Stimulated activated CD8-positive, alpha-beta memory T cell treated with anti-CD3 and anti-CD28 coated beads, Interleukin-7, amount 100 ng/mL, for 48 hours (primary cell): ENCODE results near the gene CABP4.
"Not testable (repeated sequence)": the region's sequence is repeated elsewhere in the genome, so short reads cannot be mapped to it uniquely, and the experiment has no call there.

Experiments
- DNase-seq, 2 donors: peaks; one replicate each; pipeline ENCODE4 v3.0.0-alpha.2; 2020; ENCODE audit warnings: low read depth in 1 of 2; ENCODE audit errors: extremely low read depth in 1 of 2

CABP4 gene

DNA sequence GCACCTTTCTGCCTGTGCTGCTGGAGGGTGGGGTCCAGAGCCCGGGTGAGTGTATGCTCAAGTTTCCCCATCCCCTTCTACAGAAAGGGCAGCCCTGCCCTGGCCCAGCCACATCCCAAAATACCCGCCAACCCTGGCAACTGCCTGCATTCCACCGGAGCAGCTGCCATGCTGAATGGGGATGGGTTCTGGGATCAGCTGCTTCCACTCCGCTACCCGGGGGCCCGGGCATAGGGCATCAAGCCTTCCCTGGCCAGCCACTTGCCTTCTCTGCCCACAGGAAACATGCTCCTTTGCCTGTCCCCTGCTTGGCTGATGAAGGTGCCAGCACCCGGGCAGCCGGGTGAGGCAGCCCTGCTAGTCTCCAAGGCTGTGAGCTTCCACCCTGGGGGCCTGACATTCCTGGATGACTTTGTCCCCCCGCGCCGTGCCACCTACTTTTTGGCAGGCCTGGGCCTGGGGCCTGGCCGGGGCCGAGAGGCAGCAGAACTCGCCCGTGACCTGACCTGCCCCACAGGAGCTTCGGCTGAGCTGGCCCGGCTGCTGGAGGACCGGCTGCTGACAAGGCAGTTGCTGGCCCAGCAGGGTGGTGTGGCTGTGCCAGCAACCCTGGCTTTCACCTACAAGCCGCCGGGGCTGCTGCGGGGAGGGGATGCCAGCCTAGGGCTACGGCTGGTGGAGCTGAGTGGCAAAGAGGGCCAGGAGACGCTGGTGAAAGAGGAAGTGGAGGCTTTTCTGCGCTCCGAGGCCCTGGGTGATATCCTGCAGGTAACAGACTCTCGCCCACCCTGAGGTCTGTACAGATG is 36.5 kb upstream of the CABP4 start:
- DNase-seq = no peak

DNA sequence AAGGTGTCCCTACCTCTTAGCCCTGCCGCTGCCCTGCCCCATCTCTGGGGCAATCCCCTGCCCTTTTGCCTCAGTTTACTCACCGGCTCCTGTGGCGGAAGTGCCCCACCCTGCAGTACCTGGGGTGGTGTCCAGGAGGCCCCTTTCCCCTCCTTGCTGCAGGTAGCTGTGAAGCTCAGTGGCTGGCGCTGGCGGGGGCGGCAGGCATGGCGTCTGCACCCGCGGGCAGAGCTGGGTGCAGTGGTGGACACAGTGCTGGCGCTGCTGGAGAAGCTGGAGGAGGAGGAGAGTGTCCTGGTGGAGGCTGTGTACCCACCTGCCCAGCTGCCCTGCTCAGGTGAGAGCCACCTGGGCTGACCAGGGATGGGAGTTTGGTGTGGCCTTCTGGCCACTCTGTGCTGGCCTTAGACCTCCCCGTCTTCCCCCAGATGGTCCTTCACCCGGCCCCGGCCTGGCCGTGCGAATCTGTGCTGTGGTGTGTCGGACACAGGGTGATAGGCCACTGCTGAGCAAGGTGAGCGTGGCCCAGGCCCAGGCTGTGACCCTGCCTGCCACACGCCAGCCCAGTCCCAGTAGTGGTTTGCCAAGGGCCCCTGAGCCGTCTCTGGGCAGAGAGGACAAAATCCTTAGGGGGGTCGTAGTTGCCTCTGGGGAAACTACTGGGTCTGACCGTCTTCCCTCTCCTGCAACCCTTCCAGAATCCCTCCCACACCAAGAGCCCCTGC is 35.7 kb upstream of the CABP4 start:
- DNase-seq = no peak

DNA sequence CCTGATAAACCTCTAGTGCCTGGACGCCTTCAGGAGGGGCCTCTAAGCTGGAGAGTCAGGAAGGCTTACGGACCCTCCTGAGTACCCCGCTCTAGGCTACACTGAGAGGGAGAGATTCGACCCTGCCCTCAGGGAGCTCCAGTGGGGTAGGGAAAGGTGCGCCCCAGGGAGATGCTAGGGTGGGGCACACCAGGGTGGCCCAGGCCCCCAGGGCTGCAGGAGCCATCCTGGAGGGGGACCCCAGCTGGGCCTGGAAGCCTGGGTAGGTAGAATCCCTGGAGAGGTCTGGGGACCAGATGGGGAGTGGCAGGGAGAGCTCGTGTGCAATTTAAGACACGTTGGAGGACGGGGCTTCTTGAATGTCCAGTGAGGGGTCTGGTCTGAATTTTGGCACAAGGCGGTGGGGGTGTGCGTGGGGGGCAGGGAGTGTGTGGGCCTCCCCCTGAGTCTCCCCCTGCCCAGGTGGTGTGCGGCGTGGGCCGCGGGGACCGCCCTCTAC is 35.0 kb upstream of the CABP4 start:
- no peak for DNase-seq

DNA sequence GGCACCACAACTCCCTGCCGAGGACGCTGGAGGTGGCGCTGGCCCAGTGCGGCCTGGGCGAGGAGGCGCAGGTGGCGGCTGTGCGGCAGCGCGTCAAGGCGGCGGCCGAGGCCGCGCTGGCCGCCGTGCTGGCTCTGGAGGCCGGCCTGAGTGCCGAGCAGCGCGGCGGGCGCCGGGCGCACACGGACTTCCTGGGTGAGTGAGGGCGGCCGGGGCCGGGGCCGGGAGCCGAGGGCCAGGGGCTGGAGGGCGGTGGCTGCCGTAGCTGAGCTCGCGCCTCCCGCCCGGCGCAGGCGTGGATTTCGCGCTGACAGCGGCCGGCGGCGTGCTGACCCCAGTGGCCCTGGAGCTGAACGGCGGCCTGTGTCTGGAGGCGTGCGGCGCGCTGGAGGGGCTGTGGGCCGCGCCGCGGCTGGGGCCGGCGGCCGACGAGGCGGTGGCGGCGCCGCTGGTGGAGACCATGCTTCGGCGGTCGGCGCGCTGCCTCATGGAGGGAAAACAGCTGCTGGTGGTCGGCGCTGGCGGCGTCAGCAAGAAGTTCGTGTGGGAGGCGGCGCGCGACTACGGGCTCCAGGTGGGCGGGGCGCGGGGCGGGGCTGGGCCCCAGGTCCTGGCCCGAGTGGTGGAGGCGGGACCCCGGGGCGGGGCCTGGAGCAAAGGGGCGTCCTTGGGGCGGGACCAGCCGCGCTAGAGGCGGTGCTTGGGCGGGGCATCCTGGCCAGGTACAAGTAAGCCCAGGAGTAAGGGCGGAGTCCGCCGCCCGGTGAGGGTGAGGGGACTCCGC is 34.3 kb upstream of the CABP4 start:
- DNase-seq = peak; percentile 95 to 98

DNA sequence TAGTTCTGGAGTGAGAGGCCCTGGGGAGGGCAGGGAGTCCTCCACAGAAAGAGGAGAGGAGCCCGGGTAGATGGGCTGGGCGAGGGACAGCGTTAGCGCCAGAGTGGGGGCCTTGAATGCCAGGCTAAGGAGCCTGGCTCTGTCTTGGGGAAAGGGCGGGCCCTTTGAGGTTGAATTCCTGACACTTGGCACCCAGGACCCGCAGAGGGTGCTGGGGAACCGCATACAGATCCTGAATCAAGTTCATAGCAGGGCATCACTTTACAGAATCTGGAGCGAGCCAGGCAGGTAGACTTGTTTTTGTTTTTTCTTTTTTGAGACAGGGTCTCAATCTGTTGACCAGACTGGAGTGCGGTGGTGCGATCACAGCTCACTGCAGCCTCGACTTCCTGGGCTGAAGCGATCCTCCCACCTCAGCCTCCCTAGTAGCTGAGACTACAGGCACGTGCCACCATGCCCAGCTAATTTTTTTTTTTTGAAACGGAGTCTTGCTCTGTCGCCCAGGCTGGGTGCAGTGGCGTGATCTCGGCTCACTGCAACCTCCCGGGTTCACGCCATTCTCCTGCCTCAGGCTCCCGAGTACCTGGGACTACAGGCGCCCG is 33.6 kb upstream of the CABP4 start:
- no peak for DNase-seq

DNA sequence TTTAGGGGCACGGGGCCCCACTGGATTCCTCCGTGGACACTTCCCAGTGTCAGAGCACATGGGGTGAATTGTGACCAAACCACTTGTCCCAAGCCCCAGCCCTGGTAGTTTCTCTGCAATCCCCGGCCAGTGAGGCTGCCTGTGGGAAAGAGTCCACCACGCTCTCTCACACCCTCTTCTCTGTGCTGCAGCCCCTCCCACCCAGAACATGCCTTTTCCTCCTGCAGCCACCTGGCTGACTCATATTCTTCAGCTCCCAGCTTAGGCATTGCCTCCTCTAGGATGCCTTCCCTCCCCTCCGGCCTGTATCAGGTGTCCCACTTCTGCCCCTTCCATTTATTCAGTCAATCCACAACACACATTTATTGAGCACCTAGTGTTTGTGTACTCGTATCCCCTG is 32.3 kb upstream of the CABP4 start:
- DNase-seq = no peak

DNA sequence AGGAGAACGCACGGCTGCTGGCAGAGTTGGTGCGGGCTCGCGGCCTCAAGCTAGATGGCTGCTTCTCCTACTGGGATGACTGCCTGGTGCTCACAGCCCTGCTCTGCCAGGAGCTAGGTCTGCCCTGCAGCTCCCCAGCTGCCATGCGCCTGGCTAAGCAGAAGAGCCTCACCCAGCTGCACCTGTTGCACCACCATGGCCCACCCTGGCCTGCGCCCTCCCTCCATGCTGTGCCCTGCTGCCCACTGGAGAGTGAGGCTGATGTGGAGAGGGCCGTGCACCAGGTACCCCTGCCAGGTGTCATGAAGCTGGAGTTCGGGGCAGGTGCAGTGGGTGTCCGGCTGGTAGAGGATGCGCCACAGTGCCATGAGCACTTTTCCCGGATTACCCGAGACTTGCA is 31.7 kb upstream of the CABP4 start:
- no peak for DNase-seq

DNA sequence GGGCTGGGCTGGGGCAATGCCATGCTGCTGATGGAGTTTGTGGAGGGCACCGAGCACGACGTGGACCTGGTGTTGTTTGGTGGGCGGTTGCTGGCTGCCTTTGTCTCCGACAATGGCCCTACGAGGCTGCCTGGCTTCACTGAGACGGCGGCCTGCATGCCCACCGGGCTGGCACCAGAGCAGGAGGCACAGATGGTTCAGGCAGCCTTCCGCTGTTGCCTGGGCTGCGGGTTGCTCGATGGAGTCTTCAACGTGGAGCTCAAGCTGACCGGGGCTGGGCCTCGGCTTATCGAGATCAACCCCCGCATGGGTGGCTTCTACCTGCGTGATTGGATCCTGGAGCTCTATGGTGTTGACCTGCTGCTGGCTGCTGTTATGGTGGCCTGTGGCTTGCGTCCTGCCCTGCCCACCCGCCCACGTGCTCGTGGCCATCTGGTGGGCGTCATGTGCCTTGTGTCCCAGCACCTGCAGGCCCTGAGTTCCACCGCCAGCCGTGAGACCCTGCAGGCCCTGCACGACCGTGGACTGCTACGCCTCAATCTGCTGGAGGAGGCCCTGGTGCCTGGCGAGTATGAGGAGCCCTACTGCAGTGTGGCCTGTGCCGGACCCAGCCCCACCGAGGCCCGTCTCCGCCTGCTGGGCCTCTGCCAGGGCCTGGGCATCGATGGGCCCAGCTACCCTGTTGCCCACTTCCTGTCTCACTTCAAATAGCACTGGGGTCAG is 31.1 kb upstream of the CABP4 start:
- no peak for DNase-seq

DNA sequence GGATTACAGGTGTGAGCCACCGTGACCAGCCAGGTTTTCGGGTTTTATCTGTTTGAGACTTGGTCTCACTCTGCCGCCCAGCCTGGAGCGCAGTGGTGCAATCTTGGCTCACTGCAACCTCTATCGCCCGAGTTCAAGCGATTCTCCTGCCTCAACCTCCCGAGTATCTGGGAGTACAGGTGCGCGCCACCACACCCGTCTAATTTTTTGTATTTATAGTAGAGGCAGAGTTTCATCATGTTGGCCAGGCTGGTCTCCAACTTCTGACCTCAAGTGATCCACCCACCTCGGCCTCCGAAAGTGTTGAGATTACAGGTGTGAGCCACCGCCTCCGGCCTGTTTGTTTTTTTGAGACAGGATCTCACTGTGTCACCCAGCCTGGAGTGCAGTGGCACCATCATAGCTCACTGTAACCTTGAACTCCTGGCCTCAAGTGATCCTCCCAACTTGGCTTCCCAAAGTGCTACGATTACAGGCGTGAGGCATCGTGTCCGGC is 27.7 kb upstream of the CABP4 start:
- not testable (repeated sequence) for DNase-seq

DNA sequence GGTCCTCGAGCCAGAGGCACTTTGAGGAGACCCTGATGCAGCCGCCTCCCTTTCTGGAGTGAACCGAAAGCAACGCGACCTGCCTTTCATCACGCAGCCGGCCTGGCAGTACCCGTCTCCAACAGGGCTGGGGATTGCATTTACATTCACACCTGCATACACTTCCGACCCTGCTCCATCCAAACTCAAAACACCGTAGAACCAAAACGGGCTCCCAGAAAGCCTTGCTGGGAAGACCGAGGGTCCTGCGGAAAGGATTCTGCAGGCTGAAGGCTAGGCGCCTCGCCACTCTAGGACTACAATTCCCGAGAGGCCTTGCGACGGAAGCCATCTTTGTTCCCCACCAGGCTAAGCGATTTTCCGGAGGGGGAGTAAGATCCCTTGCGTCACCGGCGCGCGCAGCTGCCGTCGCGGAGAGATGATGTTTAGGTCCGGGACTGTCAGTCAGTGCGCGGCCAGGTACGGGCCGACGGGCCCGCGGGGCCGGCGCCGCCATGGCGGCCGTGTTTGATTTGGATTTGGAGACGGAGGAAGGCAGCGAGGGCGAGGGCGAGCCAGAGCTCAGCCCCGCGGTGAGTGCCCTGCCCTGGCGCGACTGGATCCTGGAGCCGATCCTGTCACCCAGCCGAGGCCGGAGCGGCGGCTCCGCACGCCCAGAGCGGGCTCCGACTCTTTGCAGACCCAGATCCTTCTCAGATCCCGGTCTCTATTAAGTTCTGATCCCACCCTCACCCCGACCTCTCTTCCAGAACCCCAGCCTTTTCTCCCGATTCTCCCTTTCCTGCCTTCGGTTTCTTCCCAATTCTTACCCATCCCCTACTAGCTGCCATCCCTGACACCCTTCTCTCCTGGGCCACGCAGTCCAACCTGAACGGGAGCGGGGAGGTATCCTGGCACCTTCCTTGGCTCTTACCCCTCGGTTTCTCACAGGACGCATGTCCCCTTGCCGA is 26.8 kb upstream of the CABP4 start, which contains the start of gene RPS6KB2:
Gene RPS6KB2 (plus strand): TSS at position 443 of the 950 bp plus-strand sequence. CDS start 52 bp downstream, at position 495.
- DNase-seq = peak; percentile 97

DNA sequence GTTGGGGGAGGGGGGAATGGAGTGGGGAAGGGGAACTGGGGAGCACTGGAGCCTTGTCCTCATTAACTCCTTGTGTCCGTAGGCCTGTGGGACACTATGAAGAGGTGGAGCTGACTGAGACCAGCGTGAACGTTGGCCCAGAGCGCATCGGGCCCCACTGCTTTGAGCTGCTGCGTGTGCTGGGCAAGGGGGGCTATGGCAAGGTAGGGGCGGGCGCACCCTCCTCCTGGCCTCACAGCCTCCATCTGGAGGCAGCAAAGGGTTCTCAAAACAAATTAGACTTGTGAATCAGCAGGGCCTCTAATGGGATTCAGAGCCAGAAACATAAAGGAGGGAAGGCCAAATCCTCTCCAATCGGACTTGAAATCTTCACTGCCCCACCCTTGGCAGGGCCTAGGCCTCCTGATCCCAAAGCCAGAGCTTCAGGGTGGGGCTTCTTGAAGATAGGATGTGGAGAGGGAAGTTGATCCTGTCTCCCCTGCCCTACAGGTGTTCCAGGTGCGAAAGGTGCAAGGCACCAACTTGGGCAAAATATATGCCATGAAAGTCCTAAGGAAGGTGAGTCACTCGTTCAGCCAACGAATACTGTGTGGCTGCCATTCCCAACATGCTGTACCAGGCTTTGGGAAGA is 26.0 kb upstream of the CABP4 start:
- no peak for DNase-seq

DNA sequence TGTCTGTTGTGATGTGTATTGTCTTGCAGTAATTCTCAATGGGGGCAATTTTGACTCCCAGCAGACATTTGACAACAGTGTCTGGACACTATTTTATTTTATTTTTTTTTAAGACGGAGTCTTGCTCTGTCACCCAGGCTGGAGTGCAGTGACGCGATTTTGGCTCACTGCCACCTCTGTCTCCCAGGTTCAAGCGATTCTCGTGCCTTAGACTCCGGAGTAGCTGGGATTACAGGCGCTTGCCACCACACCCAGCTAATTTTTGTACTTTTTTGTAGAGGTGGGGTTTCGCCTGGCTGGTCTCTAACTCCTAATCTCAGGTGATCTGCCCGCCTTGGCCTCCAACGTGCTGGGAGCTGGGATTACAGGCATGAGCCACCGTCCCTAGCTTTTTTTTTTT is 25.4 kb upstream of the CABP4 start:
- DNase-seq = no peak

DNA sequence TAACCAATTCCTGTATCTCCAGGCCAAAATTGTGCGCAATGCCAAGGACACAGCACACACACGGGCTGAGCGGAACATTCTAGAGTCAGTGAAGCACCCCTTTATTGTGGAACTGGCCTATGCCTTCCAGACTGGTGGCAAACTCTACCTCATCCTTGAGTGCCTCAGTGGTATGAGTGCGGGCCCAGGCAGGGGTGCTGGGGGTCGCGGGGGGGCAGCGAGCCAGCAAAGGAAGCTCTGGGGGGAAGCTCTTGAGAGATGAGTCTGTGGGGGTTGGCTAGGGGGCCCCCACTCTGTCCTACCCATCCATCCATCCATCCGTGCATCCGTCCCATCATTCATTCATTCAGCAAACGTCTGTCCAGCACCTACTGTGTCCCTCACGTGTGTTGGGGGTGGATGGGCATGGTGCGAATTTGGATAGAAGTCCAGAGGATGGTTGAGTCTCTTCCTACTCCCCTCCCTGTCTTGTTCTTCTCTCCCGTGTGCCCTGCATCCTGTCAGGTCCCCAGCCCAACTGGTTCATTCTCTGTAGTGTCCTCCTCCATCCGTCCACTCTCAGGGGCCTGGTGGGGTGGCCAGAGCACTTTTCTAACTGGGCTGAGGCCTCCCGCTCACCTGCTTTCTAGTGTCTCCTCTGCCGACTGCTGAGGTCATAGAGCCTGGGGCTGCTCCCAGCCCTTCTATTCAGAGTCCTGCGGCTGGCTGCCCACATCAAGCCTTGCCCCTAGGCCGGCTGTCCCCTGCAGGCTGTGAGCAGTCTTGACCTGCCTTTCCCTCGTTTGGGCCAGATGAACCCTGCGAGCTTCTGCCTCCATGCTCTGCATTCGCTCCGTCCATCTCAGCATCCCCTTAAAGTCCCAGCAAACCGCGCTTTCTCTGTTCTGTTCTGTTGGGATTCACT is 23.6 kb upstream of the CABP4 start:
- DNase-seq = no peak

DNA sequence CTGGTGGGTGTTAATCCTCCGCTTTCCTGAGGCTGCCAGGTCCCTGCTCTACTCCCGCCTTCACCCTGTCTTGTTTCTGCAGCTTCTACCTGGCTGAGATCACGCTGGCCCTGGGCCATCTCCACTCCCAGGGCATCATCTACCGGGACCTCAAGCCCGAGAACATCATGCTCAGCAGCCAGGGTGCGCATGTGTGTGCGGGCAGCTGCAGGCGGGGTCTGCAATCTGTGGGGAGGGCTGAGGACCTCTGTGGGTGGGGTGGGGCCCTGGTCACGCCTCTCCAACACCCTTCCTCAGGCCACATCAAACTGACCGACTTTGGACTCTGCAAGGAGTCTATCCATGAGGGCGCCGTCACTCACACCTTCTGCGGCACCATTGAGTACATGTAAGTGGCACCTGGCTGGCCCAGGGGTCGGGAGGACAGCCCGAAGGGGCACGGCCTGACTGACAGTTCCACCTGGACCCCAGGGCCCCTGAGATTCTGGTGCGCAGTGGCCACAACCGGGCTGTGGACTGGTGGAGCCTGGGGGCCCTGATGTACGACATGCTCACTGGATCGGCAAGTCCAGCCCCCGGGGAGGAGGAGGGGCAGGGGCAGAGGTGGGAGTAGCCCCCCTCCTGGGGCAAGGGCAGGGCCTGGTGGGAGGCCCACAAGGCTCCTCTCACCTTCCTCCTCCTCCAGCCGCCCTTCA is 22.4 kb upstream of the CABP4 start:
- DNase-seq = no peak

DNA sequence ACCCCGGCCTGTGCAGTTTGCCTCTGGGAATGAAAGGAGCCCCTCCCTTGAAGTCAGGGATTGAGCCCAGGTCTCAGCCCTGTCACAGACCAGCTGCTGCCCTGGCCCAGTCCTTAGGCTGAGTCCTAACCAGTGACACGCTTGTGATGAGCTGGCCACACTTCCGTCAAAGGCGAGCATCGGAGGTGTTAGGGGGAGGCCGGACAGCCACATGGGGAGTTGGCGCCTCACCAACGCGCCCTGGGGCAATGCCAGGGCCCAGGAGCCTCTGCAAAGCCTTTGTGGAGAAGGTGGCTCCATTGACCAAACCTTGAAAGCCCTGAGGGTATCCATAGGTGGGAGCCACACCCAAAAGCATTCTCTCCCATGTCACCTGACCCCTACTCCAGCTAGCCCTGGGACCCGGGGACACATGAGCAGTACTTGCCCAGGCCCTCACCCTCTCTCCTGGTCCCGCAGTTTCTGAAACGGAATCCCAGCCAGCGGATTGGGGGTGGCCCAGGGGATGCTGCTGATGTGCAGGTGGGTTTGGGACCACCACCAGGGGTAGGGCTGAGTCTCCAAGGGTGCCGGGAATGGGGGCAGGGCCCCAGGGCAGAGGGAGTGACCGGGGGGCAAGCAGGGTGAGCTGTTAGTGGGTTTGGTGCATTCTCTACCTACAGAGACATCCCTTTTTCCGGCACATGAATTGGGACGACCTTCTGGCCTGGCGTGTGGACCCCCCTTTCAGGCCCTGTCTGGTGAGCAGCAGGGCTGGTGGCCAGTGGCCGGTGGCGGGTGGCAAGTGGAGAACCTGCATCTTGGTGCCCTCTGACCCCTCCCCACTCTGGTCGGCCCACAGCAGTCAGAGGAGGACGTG is 21.4 kb upstream of the CABP4 start:
- no peak for DNase-seq

DNA sequence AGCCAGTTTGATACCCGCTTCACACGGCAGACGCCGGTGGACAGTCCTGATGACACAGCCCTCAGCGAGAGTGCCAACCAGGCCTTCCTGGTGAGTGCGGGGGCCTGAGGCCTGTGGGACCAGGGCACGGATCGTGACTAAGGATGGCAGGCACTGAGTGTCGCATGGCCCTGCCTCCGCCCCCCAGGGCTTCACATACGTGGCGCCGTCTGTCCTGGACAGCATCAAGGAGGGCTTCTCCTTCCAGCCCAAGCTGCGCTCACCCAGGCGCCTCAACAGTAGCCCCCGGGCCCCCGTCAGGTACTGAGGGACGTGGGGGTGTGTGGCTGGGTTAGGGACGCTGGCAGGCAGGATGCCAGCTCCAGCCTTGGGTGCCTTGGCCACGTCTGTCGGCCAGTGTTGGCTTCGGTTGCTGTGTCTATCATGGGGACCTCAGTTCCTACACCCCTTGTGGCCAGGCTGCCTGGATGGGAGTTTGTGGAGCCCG is 20.7 kb upstream of the CABP4 start:
- DNase-seq = no peak
